Neural cell (in vitro differentiated cells): ENCODE data around the gene KRAS. TPM values are rescaled to one million over a fixed set of nuclear protein-coding genes. Genes with fewer than 3 reads are reported as not detected.
A peak's percentile ranks its signal among the peaks of the same experiment; 100 is the strongest.

Experiments used
- H2AFZ ChIP-seq: fragments of 200-600, 300-800 bp; sonication (generic), shearing (Covaris generic); 2 replicates; pipeline ENCODE4 v1.6.0; 2014; ENCODE audit warnings: low read depth, mild to moderate bottlenecking, antibody characterized with exemption, low read length, moderate library complexity
- H3F3A ChIP-seq: fragments of 200-600 bp; shearing (Covaris generic); 2 replicates; pipeline ENCODE4 v1.6.1; 2016; ENCODE audit warnings: mild to moderate bottlenecking, moderate library complexity, mixed read lengths, antibody characterized with exemption, low read length; ENCODE audit not compliant: insufficient read depth, poor library complexity, severe bottlenecking
- H3K27ac ChIP-seq: fragments of 200-600, 300-800 bp; sonication (generic), shearing (Covaris generic); 2 replicates; pipeline ENCODE4 v1.5.1; 2014; ENCODE audit warnings: mild to moderate bottlenecking, low read length, moderate library complexity
- H3K27me3 ChIP-seq: fragments of 300-800, 200-600 bp; sonication (generic), shearing (Covaris generic); 2 replicates; pipeline ENCODE4 v1.6.0; 2014; ENCODE audit warnings: mild to moderate bottlenecking, low read depth, low read length, moderate library complexity; ENCODE audit not compliant: insufficient read depth
- H3K36me3 ChIP-seq: fragments of 300-800, 200-600 bp; sonication (generic), shearing (Covaris generic); 2 replicates; pipeline ENCODE4 v1.5.1; 2014; ENCODE audit warnings: mild to moderate bottlenecking, antibody characterized with exemption, low read length, moderate library complexity; ENCODE audit not compliant: insufficient read depth
- H3K4me2 ChIP-seq: fragments of 300-800, 200-600 bp; sonication (generic), shearing (Covaris generic); 2 replicates; pipeline ENCODE4 v1.6.0; 2014; ENCODE audit warnings: mild to moderate bottlenecking, low read length
- H3K4me3 ChIP-seq: fragments of 300-800, 200-600 bp; sonication (generic), shearing (Covaris generic); 2 replicates; pipeline ENCODE4 v1.5.1; 2014; ENCODE audit warnings: mild to moderate bottlenecking, low read length, moderate library complexity
- H3K79me2 ChIP-seq: fragments of 200-600 bp; shearing (Covaris generic); replicated peaks from 2 replicates; pipeline ENCODE4 v1.6.0; 2014; ENCODE audit warnings: mild to moderate bottlenecking, low read length, moderate library complexity; ENCODE audit not compliant: insufficient read depth
- H3K9ac ChIP-seq: fragments of 300-800, 200-600 bp; sonication (generic), shearing (Covaris generic); 2 replicates; pipeline ENCODE4 v1.6.1; 2016; ENCODE audit warnings: mild to moderate bottlenecking, low read length, mixed read lengths
- H3K9me2 ChIP-seq: fragments of 200-600 bp; shearing (Covaris generic); 2 replicates; pipeline ENCODE4 v1.6.1; 2016; ENCODE audit warnings: mild to moderate bottlenecking, low read length, mixed read lengths; ENCODE audit not compliant: insufficient read depth
- H3K9me3 ChIP-seq: fragments of 200-600, 300-800 bp; sonication (generic), shearing (Covaris generic); 2 replicates; pipeline ENCODE4 v1.6.1; 2016; ENCODE audit warnings: mild to moderate bottlenecking, mixed run types, low read length, moderate library complexity, mixed read lengths
- H4K20me1 ChIP-seq: fragments of 200-600 bp; shearing (Covaris generic); 2 replicates; pipeline ENCODE4 v1.6.1; 2016; ENCODE audit warnings: mild to moderate bottlenecking, mixed run types; ENCODE audit not compliant: insufficient read depth
- EZH2 ChIP-seq: fragments of 200-600, 300-800 bp; shearing (Covaris generic), sonication (generic); IDR thresholded peaks from 2 replicates; pipeline ENCODE4 v1.6.1; 2014; ENCODE audit warnings: antibody characterized with exemption, low read length, borderline replicate concordance, mild to moderate bottlenecking; ENCODE audit not compliant: insufficient read depth, poor library complexity, severe bottlenecking
- MXI1 ChIP-seq: fragments of 450-650 bp; conservative IDR thresholded peaks from 2 replicates; pipeline ENCODE4 v1.6.1; 2014; ENCODE audit warnings: antibody characterized with exemption, mild to moderate bottlenecking; ENCODE audit not compliant: poor library complexity, severe bottlenecking
- POLR2AphosphoS5 ChIP-seq: IDR thresholded peaks from 2 replicates; pipeline ENCODE4 v1.6.1; 2012
- RAD21 ChIP-seq: fragments of 450-650 bp; conservative IDR thresholded peaks from 2 replicates; pipeline ENCODE4 v1.6.1; 2014; ENCODE audit warnings: antibody characterized with exemption, mild to moderate bottlenecking, moderate library complexity
- SMC3 ChIP-seq: fragments of 450-650 bp; conservative IDR thresholded peaks from 2 replicates; pipeline ENCODE4 v1.6.1; 2014; ENCODE audit warnings: antibody characterized with exemption, mild to moderate bottlenecking, moderate library complexity; ENCODE audit not compliant: poor library complexity
- TAF1 ChIP-seq: IDR thresholded peaks from 2 replicates; pipeline ENCODE4 v1.6.1; 2012; ENCODE audit warnings: low read depth
- polyA plus RNA-seq: library from polyadenylated mRNA; depleted of rRNA; stranded (reverse); fragments of >200 nt; gene quantifications from 2 replicates; pipeline ENCODE4 v1.2.3, GENCODE V29; 2014
- TF ChIP-seq, protein P1 (sequence below): IDR thresholded peaks from 2 replicates; pipeline ENCODE4 v1.6.1; 2012; ENCODE audit warnings: borderline replicate concordance
- TF ChIP-seq, protein P2 (sequence below): fragments of 450-650 bp; IDR thresholded peaks from 2 replicates; pipeline ENCODE4 v1.5.1; 2014; ENCODE audit warnings: antibody characterized with exemption, mild to moderate bottlenecking, moderate library complexity; ENCODE audit not compliant: poor library complexity, severe bottlenecking

KRAS gene
- polyA plus RNA-seq, 1 donor from 2014 or later: 34.7 TPM

DNA sequence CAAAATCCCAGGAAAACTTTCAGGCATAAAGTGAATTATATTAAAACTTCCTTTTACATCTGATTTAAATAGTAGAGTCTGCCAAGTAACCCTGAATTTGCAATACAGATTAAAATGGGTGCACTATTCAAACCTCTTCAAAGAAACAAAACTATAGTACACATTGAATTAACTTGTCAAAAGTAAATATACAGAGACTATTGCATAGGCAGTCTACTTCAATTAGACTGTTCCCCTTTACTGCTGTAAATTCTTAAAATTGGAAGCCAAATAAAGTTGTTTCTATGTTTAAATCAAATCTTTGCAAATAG lies 7.1 kb downstream of the KRAS start:
- Histone ChIP-seq H2AFZ (no peak overlapping the region), H3K79me2 (peaks cover 25% of the 10 kb centered on the region), H3K36me3 (no peaks in the 10 kb centered on the region), H3K4me2 (no peak overlapping the region), H3K27me3 (no peaks in the 10 kb centered on the region), H3K27ac (no peak overlapping the region), H3F3A (no peaks in the 10 kb centered on the region), H3K9me2 (no peaks in the 10 kb centered on the region), H4K20me1 (peaks cover 3% of the 10 kb centered on the region), H3K9me3 (no peaks in the 10 kb centered on the region), H3K4me3 (no peak overlapping the region), H3K9ac (no peak overlapping the region)
- TF ChIP-seq POLR2AphosphoS5 (no peak), MXI1 (no peak), RAD21 (no peak), SMC3 (no peak)
- TF ChIP-seq, protein P1, sequence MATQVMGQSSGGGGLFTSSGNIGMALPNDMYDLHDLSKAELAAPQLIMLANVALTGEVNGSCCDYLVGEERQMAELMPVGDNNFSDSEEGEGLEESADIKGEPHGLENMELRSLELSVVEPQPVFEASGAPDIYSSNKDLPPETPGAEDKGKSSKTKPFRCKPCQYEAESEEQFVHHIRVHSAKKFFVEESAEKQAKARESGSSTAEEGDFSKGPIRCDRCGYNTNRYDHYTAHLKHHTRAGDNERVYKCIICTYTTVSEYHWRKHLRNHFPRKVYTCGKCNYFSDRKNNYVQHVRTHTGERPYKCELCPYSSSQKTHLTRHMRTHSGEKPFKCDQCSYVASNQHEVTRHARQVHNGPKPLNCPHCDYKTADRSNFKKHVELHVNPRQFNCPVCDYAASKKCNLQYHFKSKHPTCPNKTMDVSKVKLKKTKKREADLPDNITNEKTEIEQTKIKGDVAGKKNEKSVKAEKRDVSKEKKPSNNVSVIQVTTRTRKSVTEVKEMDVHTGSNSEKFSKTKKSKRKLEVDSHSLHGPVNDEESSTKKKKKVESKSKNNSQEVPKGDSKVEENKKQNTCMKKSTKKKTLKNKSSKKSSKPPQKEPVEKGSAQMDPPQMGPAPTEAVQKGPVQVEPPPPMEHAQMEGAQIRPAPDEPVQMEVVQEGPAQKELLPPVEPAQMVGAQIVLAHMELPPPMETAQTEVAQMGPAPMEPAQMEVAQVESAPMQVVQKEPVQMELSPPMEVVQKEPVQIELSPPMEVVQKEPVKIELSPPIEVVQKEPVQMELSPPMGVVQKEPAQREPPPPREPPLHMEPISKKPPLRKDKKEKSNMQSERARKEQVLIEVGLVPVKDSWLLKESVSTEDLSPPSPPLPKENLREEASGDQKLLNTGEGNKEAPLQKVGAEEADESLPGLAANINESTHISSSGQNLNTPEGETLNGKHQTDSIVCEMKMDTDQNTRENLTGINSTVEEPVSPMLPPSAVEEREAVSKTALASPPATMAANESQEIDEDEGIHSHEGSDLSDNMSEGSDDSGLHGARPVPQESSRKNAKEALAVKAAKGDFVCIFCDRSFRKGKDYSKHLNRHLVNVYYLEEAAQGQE: no peak
- TF ChIP-seq, protein P2, sequence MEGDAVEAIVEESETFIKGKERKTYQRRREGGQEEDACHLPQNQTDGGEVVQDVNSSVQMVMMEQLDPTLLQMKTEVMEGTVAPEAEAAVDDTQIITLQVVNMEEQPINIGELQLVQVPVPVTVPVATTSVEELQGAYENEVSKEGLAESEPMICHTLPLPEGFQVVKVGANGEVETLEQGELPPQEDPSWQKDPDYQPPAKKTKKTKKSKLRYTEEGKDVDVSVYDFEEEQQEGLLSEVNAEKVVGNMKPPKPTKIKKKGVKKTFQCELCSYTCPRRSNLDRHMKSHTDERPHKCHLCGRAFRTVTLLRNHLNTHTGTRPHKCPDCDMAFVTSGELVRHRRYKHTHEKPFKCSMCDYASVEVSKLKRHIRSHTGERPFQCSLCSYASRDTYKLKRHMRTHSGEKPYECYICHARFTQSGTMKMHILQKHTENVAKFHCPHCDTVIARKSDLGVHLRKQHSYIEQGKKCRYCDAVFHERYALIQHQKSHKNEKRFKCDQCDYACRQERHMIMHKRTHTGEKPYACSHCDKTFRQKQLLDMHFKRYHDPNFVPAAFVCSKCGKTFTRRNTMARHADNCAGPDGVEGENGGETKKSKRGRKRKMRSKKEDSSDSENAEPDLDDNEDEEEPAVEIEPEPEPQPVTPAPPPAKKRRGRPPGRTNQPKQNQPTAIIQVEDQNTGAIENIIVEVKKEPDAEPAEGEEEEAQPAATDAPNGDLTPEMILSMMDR: no peak

DNA sequence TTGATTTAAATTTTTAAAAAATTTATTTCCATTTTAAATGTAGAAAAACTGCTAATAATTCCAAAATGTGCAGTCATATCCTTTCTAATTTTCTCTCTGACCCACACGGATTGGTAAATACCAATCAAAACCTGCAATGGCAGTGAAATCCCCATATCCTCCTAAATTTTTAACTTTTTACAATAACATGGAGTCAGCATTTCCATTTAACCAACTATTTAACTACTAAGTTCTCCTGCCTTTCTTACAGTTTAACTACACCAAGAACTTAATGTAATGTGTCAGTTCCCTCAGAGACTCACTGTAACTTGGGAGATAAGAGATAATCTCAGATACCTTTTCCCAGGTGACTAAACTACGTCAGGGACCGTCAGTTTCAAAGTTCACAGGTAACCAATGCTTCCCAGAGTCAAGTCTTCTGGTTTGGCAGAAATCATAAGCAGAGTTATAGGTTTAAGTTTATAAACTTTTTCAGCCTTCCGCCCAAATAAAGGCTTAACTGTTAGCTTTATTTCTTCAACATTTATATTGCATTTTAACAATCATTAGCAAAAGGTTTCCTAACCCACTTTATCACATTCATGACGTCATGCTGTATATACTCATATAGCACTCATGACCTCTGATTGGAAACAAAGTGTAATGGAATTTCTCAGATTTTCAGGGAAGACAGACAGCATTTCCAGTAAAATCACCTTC lies 7.6 kb downstream of the KRAS start:
- Histone ChIP-seq H3K9me3 (no peaks in the 10 kb centered on the region), H3K9ac (no peak overlapping the region), H3K4me3 (no peak overlapping the region), H3F3A (no peaks in the 10 kb centered on the region), H3K27me3 (no peaks in the 10 kb centered on the region), H3K36me3 (no peaks in the 10 kb centered on the region), H3K27ac (no peak overlapping the region), H3K79me2 (peaks cover 20% of the 10 kb centered on the region), H3K9me2 (no peaks in the 10 kb centered on the region), H4K20me1 (peaks cover 3% of the 10 kb centered on the region), H3K4me2 (no peak overlapping the region), H2AFZ (no peak overlapping the region)
- TF ChIP-seq SMC3: no peak

DNA sequence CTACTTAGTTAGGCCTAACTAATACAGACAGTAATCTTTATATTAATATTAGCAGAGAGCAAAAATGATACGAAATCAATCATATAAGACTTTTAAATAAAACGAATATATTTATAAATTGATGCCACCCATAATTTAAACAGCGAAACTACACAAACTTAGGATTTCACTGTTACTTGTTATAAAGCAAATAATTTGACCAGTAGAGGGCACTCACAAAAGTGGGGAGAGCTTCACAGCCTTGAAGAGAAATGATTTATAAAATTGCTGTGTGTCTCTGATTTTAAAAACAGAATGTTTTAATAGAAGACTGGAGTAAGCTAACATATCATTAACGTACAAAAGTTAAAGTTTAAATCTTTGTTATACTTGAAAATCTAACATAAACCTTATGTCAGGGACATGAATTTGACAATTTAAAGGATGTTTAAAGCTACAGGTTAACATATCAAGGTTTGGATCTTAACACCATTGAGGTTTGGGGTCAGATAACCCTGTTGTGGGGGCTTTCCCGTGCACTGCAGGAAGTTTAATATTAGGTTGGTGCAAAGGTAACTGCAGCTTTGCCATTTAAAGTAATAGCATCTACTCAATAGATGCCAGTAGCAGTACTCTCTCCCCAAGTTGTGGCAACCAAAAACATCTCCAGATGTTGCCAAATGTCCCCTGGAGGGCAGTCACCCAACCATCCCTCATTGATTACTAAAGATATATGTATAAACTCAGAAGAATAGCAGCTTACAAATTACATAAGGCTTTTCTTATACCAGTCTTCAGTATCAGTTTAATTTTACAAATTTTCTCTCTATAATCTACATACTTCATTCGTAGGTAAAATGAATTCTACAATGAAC lies 9.3 kb downstream of the KRAS start:
- H3K4me3 ChIP-seq: no peak overlapping the region
- peaks cover 10% of the 10 kb centered on the region for H3K79me2 ChIP-seq
- H3K27ac ChIP-seq: no peak overlapping the region
- H3F3A ChIP-seq: no peaks in the 10 kb centered on the region
- H3K4me2 ChIP-seq: no peak overlapping the region
- H3K9me3 ChIP-seq: no peaks in the 10 kb centered on the region
- H3K9me2 ChIP-seq: no peaks in the 10 kb centered on the region
- H3K36me3 ChIP-seq: no peaks in the 10 kb centered on the region
- no peak overlapping the region for H3K9ac ChIP-seq
- peaks cover 3% of the 10 kb centered on the region for H4K20me1 ChIP-seq
- no peaks in the 10 kb centered on the region for H3K27me3 ChIP-seq
- H2AFZ ChIP-seq: no peak overlapping the region
- TF ChIP-seq POLR2AphosphoS5 (no peak), TAF1 (no peak), EZH2 (no peak), MXI1 (no peak), SMC3 (peak; percentile 67)
- TF ChIP-seq, protein P1: no peak
- TF ChIP-seq, protein P2: peak; percentile 69
